22Rv1 (cell line): Measurements from ENCODE around the gene HAPLN1.

Experiments used
- CTCF ChIP-seq: fragments of 450-650 bp; IDR thresholded peaks from 2 replicates; pipeline ENCODE4 v1.5.1; 2017; ENCODE audit warnings: mild to moderate bottlenecking
- ZFX ChIP-seq: fragments of 450-650 bp; IDR thresholded peaks from 2 replicates; pipeline ENCODE4 v1.6.1; 2017; ENCODE audit warnings: antibody characterized with exemption, borderline replicate concordance

DNA sequence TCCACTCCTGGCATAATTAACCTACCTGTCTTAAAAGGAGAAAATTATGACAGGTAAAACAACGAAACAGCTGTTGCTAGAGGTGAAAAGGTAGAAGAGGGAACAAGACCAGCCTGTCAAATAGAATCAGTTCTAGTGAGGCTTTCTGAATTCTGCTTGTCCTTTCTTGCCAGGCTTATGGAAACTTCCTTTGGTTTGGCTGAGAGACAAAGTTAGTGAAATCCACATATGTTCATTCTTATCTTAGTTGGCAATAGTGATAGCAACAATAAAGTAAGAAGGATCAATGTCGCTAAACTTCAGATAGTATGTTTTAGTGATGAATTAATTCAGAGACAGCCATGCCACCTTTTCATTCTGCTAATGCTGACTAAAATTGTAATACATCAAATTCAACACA, 34.4 kb downstream of the HAPLN1 start:
- TF ChIP-seq CTCF (no peak), ZFX (no peak)
